HepG2 (cell line): ENCODE results near the gene FNDC3B. TPM values are rescaled to one million over a fixed set of nuclear protein-coding genes. Genes with fewer than 3 reads are reported as not detected.

Source experiments
- AKAP8 ChIP-seq: sonication (generic); formaldehyde crosslinking; IDR thresholded peaks from 2 replicates; pipeline ENCODE4 v1.5.1; 2020; ENCODE audit warnings: mild to moderate bottlenecking, missing genetic modification reagents
- CEBPB ChIP-seq: IDR thresholded peaks from 2 replicates; pipeline ENCODE4 v1.6.1; 2011; ENCODE audit warnings: low read depth, low read length, improper control_type of control experiment, borderline replicate concordance
- CEBPG ChIP-seq: IDR thresholded peaks from 2 replicates; pipeline ENCODE4 v1.6.1; 2016
- GMEB1 ChIP-seq: sonication (generic); formaldehyde crosslinking; IDR thresholded peaks from 2 replicates; pipeline ENCODE4 v1.5.1; 2020; ENCODE audit warnings: missing genetic modification reagents, mild to moderate bottlenecking, borderline replicate concordance
- HNF4A ChIP-seq: sonication (generic); formaldehyde crosslinking; IDR thresholded peaks from 2 replicates; pipeline ENCODE4 v1.4.0; 2020; ENCODE audit warnings: missing genetic modification reagents
- HOXA5 ChIP-seq: sonication (generic); formaldehyde crosslinking; IDR thresholded peaks from 2 replicates; pipeline ENCODE4 v1.4.0; 2020; ENCODE audit warnings: missing genetic modification reagents
- ISL2 ChIP-seq: sonication (generic); formaldehyde crosslinking; IDR thresholded peaks from 2 replicates; pipeline ENCODE4 v1.5.0; 2020; ENCODE audit warnings: missing genetic modification reagents
- KLF16 ChIP-seq, 2 experiments: sonication (generic) in 1 of 2; formaldehyde crosslinking in 1 of 2; IDR thresholded peaks; 2 replicates each; pipeline versions ENCODE4 v1.6.1 to v1.8.0; 2016 to 2023; ENCODE audit warnings: missing genetic modification reagents in 2 of 2, missing compliant biosample characterization in 1 of 2
- KMT2A ChIP-seq: sonication (generic); formaldehyde crosslinking; IDR thresholded peaks from 2 replicates; pipeline ENCODE4 v1.4.0; 2020; ENCODE audit warnings: missing genetic modification reagents
- LBX2 ChIP-seq: sonication (generic); formaldehyde crosslinking; IDR thresholded peaks from 2 replicates; pipeline ENCODE4 v1.5.0; 2020; ENCODE audit warnings: missing genetic modification reagents, mild to moderate bottlenecking, borderline replicate concordance
- MAFF ChIP-seq: IDR thresholded peaks from 2 replicates; pipeline ENCODE4 v1.6.1; 2011; ENCODE audit warnings: low read depth, low read length, improper control_type of control experiment
- NFATC3 ChIP-seq: sonication (generic); formaldehyde crosslinking; IDR thresholded peaks from 2 replicates; pipeline ENCODE4 v1.5.1; 2020; ENCODE audit warnings: mild to moderate bottlenecking, missing genetic modification reagents
- NPAS2 ChIP-seq: sonication (generic); formaldehyde crosslinking; IDR thresholded peaks from 2 replicates; pipeline ENCODE4 v1.8.0; 2022; ENCODE audit warnings: mild to moderate bottlenecking, missing genetic modification reagents, borderline replicate concordance
- POLR2AphosphoS2 ChIP-seq: IDR thresholded peaks from 2 replicates; pipeline ENCODE4 v1.6.1; 2011; ENCODE audit warnings: low read depth, low read length, improper control_type of control experiment
- RORA ChIP-seq: sonication (generic); formaldehyde crosslinking; IDR thresholded peaks from 2 replicates; pipeline ENCODE4 v1.5.0; 2020; ENCODE audit warnings: mild to moderate bottlenecking, missing genetic modification reagents, moderate library complexity
- SATB2 ChIP-seq: sonication (generic); formaldehyde crosslinking; IDR thresholded peaks from 2 replicates; pipeline ENCODE4 v1.5.0; 2020; ENCODE audit warnings: missing genetic modification reagents
- ZBTB3 ChIP-seq: sonication (generic); formaldehyde crosslinking; IDR thresholded peaks from 2 replicates; pipeline ENCODE4 v1.4.0; 2020; ENCODE audit warnings: low read depth, mild to moderate bottlenecking, moderate library complexity, missing genetic modification reagents, borderline replicate concordance
- ZBTB37 ChIP-seq: sonication (generic); formaldehyde crosslinking; IDR thresholded peaks from 2 replicates; pipeline ENCODE4 v1.4.0; 2020; ENCODE audit warnings: mild to moderate bottlenecking, missing genetic modification reagents
- ZBTB7B ChIP-seq: sonication (generic); formaldehyde crosslinking; IDR thresholded peaks from 2 replicates; pipeline ENCODE4 v1.4.0; 2020; ENCODE audit warnings: missing genetic modification reagents
- ZFP36L1 ChIP-seq: sonication (generic); formaldehyde crosslinking; IDR thresholded peaks from 2 replicates; pipeline ENCODE4 v1.8.0; 2022; ENCODE audit warnings: mild to moderate bottlenecking, missing genetic modification reagents, moderate library complexity
- ZFP82 ChIP-seq: sonication (generic); formaldehyde crosslinking; IDR thresholded peaks from 2 replicates; pipeline ENCODE4 v1.5.1; 2020; ENCODE audit warnings: mild to moderate bottlenecking, missing genetic modification reagents, borderline replicate concordance
- ZMAT3 ChIP-seq: sonication (generic); formaldehyde crosslinking; conservative IDR thresholded peaks from 2 replicates; pipeline ENCODE4 v1.7.0; 2021; ENCODE audit warnings: missing genetic modification reagents
- ZNF207 ChIP-seq: fragments of 450-650 bp; IDR thresholded peaks from 2 replicates; pipeline ENCODE4 v1.6.1; 2016; ENCODE audit warnings: antibody characterized with exemption, borderline replicate concordance
- ZNF253 ChIP-seq: sonication (generic); formaldehyde crosslinking; IDR thresholded peaks from 2 replicates; pipeline ENCODE4 v1.8.0; 2022; ENCODE audit warnings: mild to moderate bottlenecking, missing genetic modification reagents, borderline replicate concordance
- ZNF292 ChIP-seq: sonication (generic); formaldehyde crosslinking; IDR thresholded peaks from 2 replicates; pipeline ENCODE4 v1.8.1; 2022; ENCODE audit warnings: mild to moderate bottlenecking, low read depth, missing genetic modification reagents, borderline replicate concordance
- ZNF530 ChIP-seq: sonication (generic); formaldehyde crosslinking; IDR thresholded peaks from 2 replicates; pipeline ENCODE4 v1.5.0; 2020; ENCODE audit warnings: low read depth, mild to moderate bottlenecking, missing genetic modification reagents
- ZNF558 ChIP-seq: sonication (generic); formaldehyde crosslinking; IDR thresholded peaks from 2 replicates; pipeline ENCODE4 v1.9.0; 2022; ENCODE audit warnings: mild to moderate bottlenecking, missing genetic modification reagents, borderline replicate concordance
- ZNF605 ChIP-seq: sonication (generic); formaldehyde crosslinking; IDR thresholded peaks from 2 replicates; pipeline ENCODE4 v1.8.0; 2022; ENCODE audit warnings: mild to moderate bottlenecking, missing genetic modification reagents
- ZNF703 ChIP-seq: sonication (generic); formaldehyde crosslinking; IDR thresholded peaks from 2 replicates; pipeline ENCODE4 v1.5.1; 2020; ENCODE audit warnings: missing genetic modification reagents, mild to moderate bottlenecking, moderate library complexity, borderline replicate concordance
- ZNF777 ChIP-seq: sonication (generic); formaldehyde crosslinking; IDR thresholded peaks from 2 replicates; pipeline ENCODE4 v1.4.0; 2020; ENCODE audit warnings: missing genetic modification reagents
- polyA plus RNA-seq, 8 experiments: library from polyadenylated mRNA; depleted of rRNA in 3 of 8; stranded (reverse) in 7 of 8; unstranded in 1 of 8; fragments of >200 nt; fragmentation: Illumina TruSeq in 4 of 8; extraction: Trizol in 4 of 8; gene quantifications; 2 replicates each; pipeline versions ENCODE4 v1.2.1 to v1.2.3, GENCODE V29; 2011 to 2016; ENCODE audit warnings: low read depth in 4 of 8, missing spikeins in 1 of 8, mixed read lengths in 1 of 8; ENCODE audit not compliant: insufficient read depth in 1 of 8
- total RNA-seq, 5 experiments: library from RNA; depleted of rRNA; stranded (reverse); fragments of >200 nt; fragmentation: Illumina TruSeq; extraction: Trizol; gene quantifications; 2 replicates each; pipeline ENCODE4 v1.2.3, GENCODE V29; 2016; ENCODE audit warnings: low read depth in 1 of 5

FNDC3B gene
- total and polyA plus RNA-seq, 2 of the 13 experiments (the other 11 are each of a cell fraction or from before 2014, with no cell fraction given): 74.8 to 103 TPM

GRCh38 chr3:172142051-172142863 is 102.9 kb downstream of the FNDC3B start (continued):
- TF ChIP-seq KMT2A (no peak), ZNF605 (CRISPR knock-in tag) (no peak), ISL2 (CRISPR knock-in tag) (no peak), ZNF530 (CRISPR knock-in tag) (no peak), CEBPB (peak; percentile 65), CEBPG (CRISPR knock-in tag) (peak; percentile 55), ZNF253 (CRISPR knock-in tag) (no peak), KLF16 (CRISPR knock-in tag; IDR thresholded peaks at IDR 0.05) (no peak), ZNF292 (CRISPR knock-in tag) (no peak), LBX2 (CRISPR knock-in tag) (no peak), ZFP82 (CRISPR knock-in tag) (no peak), ZBTB37 (CRISPR knock-in tag) (no peak), HNF4A (CRISPR knock-in tag) (no peak), AKAP8 (CRISPR knock-in tag) (no peak), HOXA5 (CRISPR knock-in tag) (no peak), NFATC3 (CRISPR knock-in tag) (no peak), SATB2 (CRISPR knock-in tag) (no peak), ZBTB3 (CRISPR knock-in tag) (no peak), POLR2AphosphoS2 (no peak), GMEB1 (CRISPR knock-in tag) (no peak), RORA (no peak), ZNF777 (no peak), ZNF703 (CRISPR knock-in tag) (no peak), ZNF207 (no peak), MAFF (no peak), ZNF558 (no peak), ZMAT3 (CRISPR knock-in tag) (no peak), ZFP36L1 (CRISPR knock-in tag) (no peak), ZBTB7B (CRISPR knock-in tag) (no peak), NPAS2 (CRISPR knock-in tag) (no peak)
